Measurements from ENCODE around the gene MPZL2. TPM values are rescaled to one million over a fixed set of nuclear protein-coding genes. Genes with fewer than 3 reads are reported as not detected.

The MPZL2 gene
- total RNA-seq, 1 experiment from 2014 or later = 0.26 TPM

DNA sequence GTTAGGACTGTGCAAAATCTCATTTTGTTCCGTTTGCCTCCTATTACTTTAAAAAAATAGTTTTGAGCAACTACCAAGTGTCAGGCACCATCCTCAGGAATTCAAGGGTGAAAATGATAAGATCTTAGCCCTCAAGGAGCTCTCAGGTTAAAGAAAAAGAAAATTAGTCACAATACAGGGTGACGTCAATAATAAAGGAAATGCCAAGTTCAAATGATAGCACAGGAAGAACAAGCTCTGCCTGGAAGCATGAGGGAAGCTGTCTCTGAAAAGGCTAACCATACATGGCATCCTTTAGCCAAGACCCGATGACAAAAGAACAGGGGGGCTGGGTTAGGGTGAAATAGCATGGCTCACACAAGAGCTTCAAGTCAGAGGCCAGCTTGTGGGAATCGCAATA, 11.1 kb upstream of the MPZL2 start:
- Histone ChIP-seq H2AFZ (ENCODE audit: low read length) (no peak overlapping the region), H4K91ac (ENCODE audit: insufficient read length, low read depth, low read length) (no peak overlapping the region), H3K79me2 (ENCODE audit: insufficient read depth, low read length) (no peaks in the 10 kb centered on the region), H4K20me1 (ENCODE audit: control insufficient read depth, insufficient read depth, insufficient read length) (no peaks in the 10 kb centered on the region), H2AK5ac (ENCODE audit: insufficient read length, low read length) (no peak overlapping the region), H3K23me2 (ENCODE audit: insufficient read length, low read depth, low read length, poor library complexity, severe bottlenecking) (no peaks in the 10 kb centered on the region), H3K14ac (ENCODE audit: insufficient read depth, low read length) (no peak overlapping the region), H2BK12ac (ENCODE audit: insufficient read length, low read depth, low read length) (no peak overlapping the region), H2BK5ac (ENCODE audit: insufficient read length, low read length) (no peak overlapping the region), H2BK20ac (ENCODE audit: low read depth, low read length, poor library complexity, severe bottlenecking) (no peak overlapping the region), H3K27me3 (ENCODE audit: insufficient read depth, low read length) (no peaks in the 10 kb centered on the region), H3K4me1 (ENCODE audit: insufficient read depth, low read length) (no peaks in the 10 kb centered on the region), H2BK15ac (ENCODE audit: low read depth, low read length) (no peak overlapping the region), H3K79me1 (ENCODE audit: insufficient read depth, low read depth, low read length, poor library complexity, severe bottlenecking) (no peaks in the 10 kb centered on the region), H3K23ac (ENCODE audit: insufficient read length, low read depth, low read length) (no peak overlapping the region), H2BK120ac (ENCODE audit: low read depth, low read length, poor library complexity, severe bottlenecking) (no peak overlapping the region), H3K4me2 (ENCODE audit: insufficient read depth, insufficient read length, low read length) (no peak overlapping the region), H4K5ac (ENCODE audit: insufficient read length, low read depth, low read length) (no peak overlapping the region), H3K9ac (ENCODE audit: extremely low read depth, insufficient read length, low read length) (no peak overlapping the region), H3K18ac (ENCODE audit: insufficient read length, low read depth, low read length) (no peak overlapping the region), H3K27ac (ENCODE audit: insufficient read length, low read depth, low read length) (no peak overlapping the region), H4K8ac (replicated peaks; ENCODE audit: insufficient read length, low read depth, low read length) (no peak overlapping the region), H3K9me3 (ENCODE audit: control insufficient read depth, low read depth, low read length) (no peaks in the 10 kb centered on the region), H3K56ac (ENCODE audit: insufficient read length, low read depth, low read length) (no peak overlapping the region), H3T11ph (ENCODE audit: low read length) (no peak overlapping the region), H3K4ac (ENCODE audit: low read depth, low read length) (no peak overlapping the region)
- H3K4me3 Mint-ChIP-seq = no peak overlapping the region
- no peaks in the 10 kb centered on the region for H3K9me3 Mint-ChIP-seq
- TF ChIP-seq, protein P1, sequence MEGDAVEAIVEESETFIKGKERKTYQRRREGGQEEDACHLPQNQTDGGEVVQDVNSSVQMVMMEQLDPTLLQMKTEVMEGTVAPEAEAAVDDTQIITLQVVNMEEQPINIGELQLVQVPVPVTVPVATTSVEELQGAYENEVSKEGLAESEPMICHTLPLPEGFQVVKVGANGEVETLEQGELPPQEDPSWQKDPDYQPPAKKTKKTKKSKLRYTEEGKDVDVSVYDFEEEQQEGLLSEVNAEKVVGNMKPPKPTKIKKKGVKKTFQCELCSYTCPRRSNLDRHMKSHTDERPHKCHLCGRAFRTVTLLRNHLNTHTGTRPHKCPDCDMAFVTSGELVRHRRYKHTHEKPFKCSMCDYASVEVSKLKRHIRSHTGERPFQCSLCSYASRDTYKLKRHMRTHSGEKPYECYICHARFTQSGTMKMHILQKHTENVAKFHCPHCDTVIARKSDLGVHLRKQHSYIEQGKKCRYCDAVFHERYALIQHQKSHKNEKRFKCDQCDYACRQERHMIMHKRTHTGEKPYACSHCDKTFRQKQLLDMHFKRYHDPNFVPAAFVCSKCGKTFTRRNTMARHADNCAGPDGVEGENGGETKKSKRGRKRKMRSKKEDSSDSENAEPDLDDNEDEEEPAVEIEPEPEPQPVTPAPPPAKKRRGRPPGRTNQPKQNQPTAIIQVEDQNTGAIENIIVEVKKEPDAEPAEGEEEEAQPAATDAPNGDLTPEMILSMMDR (conservative IDR thresholded peaks at IDR 0.05) = no peak
- peaks cover 4 to 7% of the 10 kb centered on the region in 2 experiments for H3K4me1 Mint-ChIP-seq
- no peaks in the 10 kb centered on the region for H3K36me3 Mint-ChIP-seq (ENCODE audit: insufficient read depth in 1 of 3, low read depth in 3 of 3)
- DNase-seq = no peak
- H3K27ac Mint-ChIP-seq = no peak overlapping the region
- no CpG with 5 or more reads among the region's 4 CpGs for WGBS (ENCODE audit: extremely low coverage, insufficient read length, low lambda C conversion rate)
- H3K27me3 Mint-ChIP-seq (ENCODE audit: low read depth) = peaks cover 31% of the 10 kb centered on the region

All from H9 (cell line).